ENCODE results near the gene INS.
"Not testable (repeated sequence)": the region's sequence is repeated elsewhere in the genome, so short reads cannot be mapped to it uniquely, and the experiment has no call there.

The INS gene

GRCh38 chr11:2180789-2181370, 19.9 kb upstream of the INS start:
- no peak for DNase-seq

GRCh38 chr11:2180347-2180746, 19.3 kb upstream of the INS start:
- no peak for DNase-seq

- DNase-seq = no peak
These were observed 18.5 kb upstream of the INS start for GRCh38 chr11:2179516-2179915.

- DNase-seq = no peak
These were observed 18.0 kb upstream of the INS start for GRCh38 chr11:2178906-2179494.

GRCh38 chr11:2178055-2178773, 17.2 kb upstream of the INS start:
- DNase-seq = not testable (repeated sequence)

GRCh38 chr11:2177076-2177475, 16.1 kb upstream of the INS start:
- DNase-seq = no peak

GRCh38 chr11:2176389-2176900, 15.4 kb upstream of the INS start:
- DNase-seq = no peak

- DNase-seq = no peak
These were observed 14.7 kb upstream of the INS start for GRCh38 chr11:2175659-2176058.

GRCh38 chr11:2174361-2174760, 13.4 kb upstream of the INS start:
- DNase-seq = no peak

- DNase-seq = no peak
These were observed 12.8 kb upstream of the INS start for GRCh38 chr11:2173761-2174160.

- no peak for DNase-seq
These were observed 12.2 kb upstream of the INS start for GRCh38 chr11:2173150-2173693.

- no peak for DNase-seq
These were observed 11.7 kb upstream of the INS start for GRCh38 chr11:2172676-2173075.

GRCh38 chr11:2171591-2172003, 10.6 kb upstream of the INS start, which contains the start of gene TH:
TSS of gene TH (minus strand) at chr11:2171815. CDS start at chr11:2171786, 29 bp downstream.
- no peak for DNase-seq

GRCh38 chr11:2169626-2170570, 8.9 kb upstream of the INS start:
- no peak for DNase-seq

GRCh38 chr11:2169005-2169378, 8.0 kb upstream of the INS start:
- DNase-seq = no peak

GRCh38 chr11:2168286-2169004, 7.4 kb upstream of the INS start:
- no peak for DNase-seq

GRCh38 chr11:2167141-2168045, 6.4 kb upstream of the INS start:
- DNase-seq = no peak

GRCh38 chr11:2166091-2166851, 5.3 kb upstream of the INS start:
- peak in 3 of 5 donors; percentile 12 to 27 (median 23) for DNase-seq

GRCh38 chr11:2165571-2165970, 4.6 kb upstream of the INS start:
- DNase-seq = no peak

Measured in T-helper 1 cell (primary cell).